Thoracic aorta (tissue), 2 donors: ENCODE data around the gene TLE7. TPM values are rescaled to one million over a fixed set of nuclear protein-coding genes. Genes with fewer than 3 reads are reported as not detected.

Source experiments
- ATAC-seq: fragments of 150-250 bp; one replicate; pipeline ENCODE4 v1.8.0; 2017; ENCODE audit warnings: low read depth; ENCODE audit not compliant: insufficient number of reproducible peaks, low FRiP score
- DNase-seq: peaks from one replicate; pipeline ENCODE4 v3.0.0-alpha.2; 2020; ENCODE audit warnings: low spot score
- H3K27ac ChIP-seq, 2 donors: fragments of 200-600 bp; sonication (generic); 1 replicate in 1 of 2; 2 replicates in 1 of 2; pipeline ENCODE4 v1.5.1; 2016; ENCODE audit warnings: mild to moderate bottlenecking in 2 of 2, moderate library complexity in 2 of 2
- H3K27me3 ChIP-seq: fragments of 200-600 bp; sonication (generic); replicated peaks from 2 replicates; pipeline ENCODE4 v1.6.0; 2016; ENCODE audit warnings: mild to moderate bottlenecking; ENCODE audit not compliant: insufficient read depth
- H3K36me3 ChIP-seq: fragments of 200-600 bp; sonication (generic); one replicate; pipeline ENCODE4 v1.5.1; 2016
- H3K4me1 ChIP-seq, 2 donors: fragments of 200-600 bp; sonication (generic); 1 replicate in 1 of 2; 2 replicates in 1 of 2; pipeline versions ENCODE4 v1.5.1 to v1.6.0; 2016; ENCODE audit warnings: low read depth in 2 of 2, mild to moderate bottlenecking in 1 of 2; ENCODE audit not compliant: control insufficient read depth in 1 of 2
- H3K4me3 ChIP-seq: fragments of 200-600 bp; sonication (generic); 2 replicates; pipeline ENCODE4 v1.5.1; 2016; ENCODE audit warnings: mild to moderate bottlenecking
- H3K9me3 ChIP-seq: fragments of 200-600 bp; sonication (generic); 2 replicates; pipeline ENCODE4 v1.5.1; 2016
- CTCF ChIP-seq: fragments of 200-600 bp; sonication (generic); IDR thresholded peaks from one replicate; pipeline ENCODE4 v1.5.1; 2019; ENCODE audit warnings: antibody characterized with exemption
- total RNA-seq, 2 donors: library from RNA; depleted of rRNA; stranded (reverse); fragments of >200 nt; gene quantifications; one replicate each; pipeline versions ENCODE4 v1.1.0 to v1.2.3, GENCODE V29; 2016

TLE7 gene
- total RNA-seq, 2 donors from 2014 or later, result not detected

GRCh38 chr16:71423016-71423415 lies 18.8 kb downstream of the TLE7 start:
- TF ChIP-seq CTCF, result no peak
- H3K9me3 ChIP-seq, result no peaks in the 10 kb centered on the region
- H3K4me3 ChIP-seq, result no peak overlapping the region
- ATAC-seq, result no peak
- no peaks in the 10 kb centered on the region for H3K36me3 ChIP-seq
- no peaks in the 10 kb centered on the region for H3K27me3 ChIP-seq
- no peak for DNase-seq
- H3K4me1 ChIP-seq, result no peaks in the 10 kb centered on the region
- H3K27ac ChIP-seq, result no peak overlapping the region

GRCh38 chr16:71421911-71422310 lies 19.9 kb downstream of the TLE7 start:
- Histone ChIP-seq H3K36me3 (no peaks in the 10 kb centered on the region), H3K27ac (no peak overlapping the region), H3K4me1 (no peaks in the 10 kb centered on the region), H3K4me3 (no peak overlapping the region), H3K27me3 (no peaks in the 10 kb centered on the region), H3K9me3 (no peaks in the 10 kb centered on the region)
- TF ChIP-seq CTCF, result no peak
- DNase-seq (no peak), ATAC-seq (no peak)

- H3K27me3 ChIP-seq, result no peaks in the 10 kb centered on the region
- ATAC-seq (no peak), DNase-seq (no peak)
These were observed 27.8 kb downstream of the TLE7 start for GRCh38 chr16:71414038-71414437.

GRCh38 chr16:71413341-71413740 lies 28.5 kb downstream of the TLE7 start:
- H3K36me3 ChIP-seq, result no peaks in the 10 kb centered on the region
- H3K4me3 ChIP-seq, result no peak overlapping the region
- ATAC-seq, result no peak
- H3K27ac ChIP-seq, result no peak overlapping the region
- H3K9me3 ChIP-seq, result no peaks in the 10 kb centered on the region
- no peak for TF ChIP-seq CTCF
- no peak for DNase-seq
- no peaks in the 10 kb centered on the region for H3K27me3 ChIP-seq
- H3K4me1 ChIP-seq, result no peaks in the 10 kb centered on the region

More at GRCh38 chr16:71414038-71414437, 27.8 kb downstream of the TLE7 start:
- no peak overlapping the region for H3K4me3 ChIP-seq
- no peaks in the 10 kb centered on the region for H3K36me3 ChIP-seq
- no peak overlapping the region for H3K27ac ChIP-seq
- H3K4me1 ChIP-seq, result no peaks in the 10 kb centered on the region
- no peak for TF ChIP-seq CTCF
- H3K9me3 ChIP-seq, result no peaks in the 10 kb centered on the region

GRCh38 chr16:71412270-71413160 lies 29.3 kb downstream of the TLE7 start:
- no peaks in the 10 kb centered on the region for H3K4me1 ChIP-seq
- DNase-seq (no peak), ATAC-seq (peak; percentile 72)
- H3K36me3 ChIP-seq, result no peaks in the 10 kb centered on the region
- H3K27ac ChIP-seq, result no peak overlapping the region
- H3K4me3 ChIP-seq, result no peak overlapping the region
- TF ChIP-seq CTCF, result peak; percentile 92
- H3K27me3 ChIP-seq, result no peaks in the 10 kb centered on the region
- no peaks in the 10 kb centered on the region for H3K9me3 ChIP-seq
